GM18909 (cell line): ENCODE data around the gene CCDC85A.
"Not testable (repeated sequence)": the region's sequence is repeated elsewhere in the genome, so short reads cannot be mapped to it uniquely, and the experiment has no call there.

Experiments
- ATAC-seq: cut with Tn5 transposase; IDR thresholded peaks from one replicate; pipeline ENCODE4 v1.9.1; 2021; ENCODE audit warnings: mild to moderate bottlenecking; ENCODE audit not compliant: unreplicated experiment, poor library complexity

Gene CCDC85A

DNA sequence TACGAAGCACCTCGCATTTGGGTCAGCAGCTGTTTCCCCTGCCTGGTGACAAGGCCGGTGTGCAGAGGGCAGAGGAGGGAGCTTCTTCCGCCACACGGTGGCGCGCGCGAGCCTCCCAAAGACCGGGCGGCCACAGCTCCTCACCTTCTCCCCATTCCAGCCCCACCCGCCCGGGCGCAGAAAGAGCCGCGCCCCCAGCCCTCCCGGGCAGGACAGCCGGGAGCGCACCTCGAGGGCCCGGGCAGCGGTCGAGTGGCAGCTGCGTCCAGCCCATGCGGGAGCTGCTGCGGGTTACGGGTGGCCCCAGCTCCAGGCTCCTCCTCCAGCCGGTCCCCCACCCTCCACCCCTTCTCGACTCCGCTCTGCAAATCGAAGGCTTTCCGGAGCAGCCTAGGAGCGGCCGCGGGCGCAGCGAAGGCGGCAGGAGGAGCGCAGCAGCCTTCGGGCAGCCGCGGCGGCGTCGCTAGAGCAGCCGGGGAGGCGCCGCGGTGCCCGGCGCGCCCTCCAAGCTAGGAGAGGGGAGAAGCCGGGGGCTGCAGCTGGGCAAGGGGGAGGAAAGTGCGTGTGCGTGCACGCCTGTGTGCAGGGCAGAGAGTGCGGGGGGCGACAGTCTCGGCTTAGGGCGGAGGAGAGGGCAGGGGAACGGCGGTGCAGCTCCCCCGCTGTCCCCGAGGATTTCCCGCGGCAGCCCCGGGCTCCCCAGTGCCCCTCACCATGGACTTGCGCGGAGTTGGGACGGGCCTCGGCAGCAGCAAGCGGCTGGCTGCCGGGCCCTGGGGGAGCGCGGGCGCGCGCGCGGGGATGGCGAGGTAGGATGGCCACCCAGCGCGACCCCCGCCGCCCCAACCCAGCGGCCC, at the start of gene CCDC85A:
TSS of gene CCDC85A (plus strand) at position 348 of the 857 bp plus-strand sequence. CDS start 635 bp downstream, outside the sequence.
- ATAC-seq = peak; percentile 96

DNA sequence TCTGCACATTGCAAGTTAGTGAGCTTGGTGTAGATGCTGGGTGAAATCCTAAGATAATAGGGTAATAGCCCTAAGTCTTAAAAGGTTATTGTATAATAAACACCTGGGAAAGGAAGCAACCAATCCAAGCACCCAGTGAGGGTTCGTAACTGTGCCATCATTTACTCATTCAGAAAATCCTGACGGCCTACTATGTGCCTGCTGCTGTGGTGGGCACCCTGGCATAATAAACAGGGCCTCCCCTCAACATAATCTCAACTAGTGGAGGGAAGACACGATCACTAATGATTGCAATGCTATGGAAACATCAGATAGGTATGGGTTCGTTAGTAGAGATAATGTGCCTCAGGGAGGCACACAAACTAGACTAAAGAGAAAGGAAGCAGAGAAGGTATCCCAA, 48.9 kb upstream of the CCDC85A start:
- ATAC-seq = no peak

DNA sequence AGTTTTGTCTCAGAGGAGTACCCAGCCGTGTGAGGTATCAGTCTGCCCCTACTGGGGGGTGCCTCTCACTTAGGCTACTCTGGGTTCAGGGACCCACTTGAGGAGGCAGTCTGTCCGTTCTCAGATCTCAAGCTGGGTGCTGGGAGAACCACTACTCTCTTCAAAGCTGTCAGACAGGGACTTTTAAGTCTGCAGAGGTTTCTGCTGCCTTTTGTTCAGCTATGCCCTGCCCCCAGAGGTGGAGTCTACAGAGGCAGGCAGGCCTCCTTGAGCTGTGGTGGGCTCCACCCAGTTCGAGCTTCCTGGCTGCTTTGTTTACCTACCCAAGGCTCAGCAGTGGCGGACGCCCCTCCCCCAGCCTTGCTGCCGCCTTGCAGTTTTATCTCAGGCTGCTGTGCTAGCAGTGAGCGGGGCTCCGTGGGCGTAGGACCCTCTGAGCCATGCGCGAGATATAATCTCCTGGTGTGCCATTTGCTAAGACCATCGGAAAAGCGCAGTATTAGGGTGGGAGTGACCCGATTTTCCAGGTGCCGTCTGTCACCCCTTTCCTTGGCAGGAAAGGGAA, 41.2 kb upstream of the CCDC85A start:
- ATAC-seq = not testable (repeated sequence)

DNA sequence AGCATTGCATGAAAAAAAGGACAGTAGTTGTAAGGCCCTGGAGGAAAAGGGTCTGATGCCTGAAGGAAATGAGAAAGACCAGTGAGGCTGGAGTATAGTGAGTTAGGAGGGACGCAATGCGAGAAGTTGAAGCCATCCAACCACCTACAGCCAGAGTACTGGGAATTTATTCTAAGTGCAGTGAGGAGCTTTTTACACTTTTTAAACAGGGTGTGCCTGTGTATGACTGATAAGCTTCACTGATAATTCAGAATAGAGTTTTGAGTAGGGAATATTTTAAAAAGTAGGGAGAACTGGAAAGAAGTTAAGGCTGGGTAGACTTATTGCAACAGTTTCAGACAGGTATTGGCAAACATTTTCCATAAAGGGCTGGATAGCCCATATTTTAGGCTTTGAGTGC, 35.9 kb upstream of the CCDC85A start:
- no peak for ATAC-seq

DNA sequence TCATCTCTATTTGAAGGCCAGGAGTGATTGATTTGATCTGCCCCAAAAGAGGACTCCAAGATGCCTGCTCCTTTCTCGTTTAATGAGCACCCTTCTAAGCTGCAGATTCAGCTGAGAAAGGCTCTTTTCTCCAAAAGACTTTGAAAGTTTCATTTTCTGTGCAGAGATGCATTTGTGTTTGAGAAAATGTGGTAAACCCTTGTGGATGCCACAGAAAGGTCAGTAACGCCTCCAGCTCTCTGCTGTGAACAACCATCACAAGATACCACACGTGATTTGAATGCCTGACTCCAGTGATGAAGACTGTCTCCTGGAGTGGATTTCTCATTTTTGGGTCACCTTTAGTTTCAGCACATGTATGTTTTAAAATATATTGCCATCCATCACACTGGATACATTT, 35.0 kb upstream of the CCDC85A start:
- ATAC-seq = no peak

DNA sequence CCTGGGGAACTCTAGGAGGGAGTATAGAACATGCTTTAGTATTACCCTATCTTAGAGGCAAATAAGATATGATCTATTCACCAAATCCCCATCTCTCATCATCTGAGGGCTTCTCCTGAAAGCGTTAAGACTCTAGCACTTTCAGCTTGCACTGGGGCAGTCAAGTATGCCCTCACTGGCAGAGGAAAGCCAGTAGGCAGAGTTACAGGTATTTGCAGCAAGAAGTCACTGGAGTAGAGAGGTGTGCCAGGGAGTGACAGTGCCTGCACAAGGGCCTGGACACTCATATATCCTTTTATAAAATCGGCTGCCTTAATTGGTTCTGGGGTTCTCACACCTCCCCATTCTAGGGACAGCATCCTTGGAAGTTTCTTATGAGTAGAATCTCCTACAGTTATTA, 31.9 kb upstream of the CCDC85A start:
- ATAC-seq = no peak

DNA sequence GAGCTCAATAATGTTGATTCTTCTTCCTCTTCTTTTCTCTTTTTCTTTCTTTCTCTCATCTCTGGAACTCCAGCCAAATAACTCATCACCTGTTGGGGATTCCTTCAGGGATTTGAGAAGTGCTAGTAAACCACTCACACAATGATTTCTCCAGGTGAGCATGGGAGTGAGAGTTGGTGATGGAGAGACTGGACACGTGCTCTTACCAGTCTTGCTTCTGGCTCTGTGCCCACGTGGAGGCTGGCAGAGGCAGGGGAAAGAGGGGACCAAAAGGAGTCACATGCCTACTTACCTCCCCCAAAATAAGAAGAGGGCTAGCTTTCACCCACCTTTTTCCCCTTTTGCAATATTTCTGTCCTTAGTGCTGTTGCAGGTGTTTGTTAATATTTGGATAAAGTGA, 28.6 kb upstream of the CCDC85A start:
- no peak for ATAC-seq

DNA sequence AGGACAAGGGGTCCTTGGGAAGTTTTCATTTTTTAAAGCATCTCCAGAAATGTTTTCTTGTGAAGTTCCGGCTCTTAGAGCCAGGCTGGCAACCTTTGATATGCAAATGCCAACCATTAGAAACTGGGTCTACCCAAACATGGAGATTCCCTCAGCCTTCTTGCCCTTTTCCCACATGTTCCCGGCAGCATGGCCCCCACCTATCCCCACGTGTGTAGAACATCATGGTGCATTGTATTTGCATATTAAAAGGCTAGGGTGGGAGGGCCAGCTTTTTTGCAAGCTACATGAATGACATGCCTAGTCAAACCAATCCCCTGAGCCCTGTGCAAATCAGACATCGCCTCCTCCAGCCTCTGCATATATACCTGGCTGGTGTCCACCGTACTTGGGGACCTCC, 23.9 kb upstream of the CCDC85A start:
- not testable (repeated sequence) for ATAC-seq

DNA sequence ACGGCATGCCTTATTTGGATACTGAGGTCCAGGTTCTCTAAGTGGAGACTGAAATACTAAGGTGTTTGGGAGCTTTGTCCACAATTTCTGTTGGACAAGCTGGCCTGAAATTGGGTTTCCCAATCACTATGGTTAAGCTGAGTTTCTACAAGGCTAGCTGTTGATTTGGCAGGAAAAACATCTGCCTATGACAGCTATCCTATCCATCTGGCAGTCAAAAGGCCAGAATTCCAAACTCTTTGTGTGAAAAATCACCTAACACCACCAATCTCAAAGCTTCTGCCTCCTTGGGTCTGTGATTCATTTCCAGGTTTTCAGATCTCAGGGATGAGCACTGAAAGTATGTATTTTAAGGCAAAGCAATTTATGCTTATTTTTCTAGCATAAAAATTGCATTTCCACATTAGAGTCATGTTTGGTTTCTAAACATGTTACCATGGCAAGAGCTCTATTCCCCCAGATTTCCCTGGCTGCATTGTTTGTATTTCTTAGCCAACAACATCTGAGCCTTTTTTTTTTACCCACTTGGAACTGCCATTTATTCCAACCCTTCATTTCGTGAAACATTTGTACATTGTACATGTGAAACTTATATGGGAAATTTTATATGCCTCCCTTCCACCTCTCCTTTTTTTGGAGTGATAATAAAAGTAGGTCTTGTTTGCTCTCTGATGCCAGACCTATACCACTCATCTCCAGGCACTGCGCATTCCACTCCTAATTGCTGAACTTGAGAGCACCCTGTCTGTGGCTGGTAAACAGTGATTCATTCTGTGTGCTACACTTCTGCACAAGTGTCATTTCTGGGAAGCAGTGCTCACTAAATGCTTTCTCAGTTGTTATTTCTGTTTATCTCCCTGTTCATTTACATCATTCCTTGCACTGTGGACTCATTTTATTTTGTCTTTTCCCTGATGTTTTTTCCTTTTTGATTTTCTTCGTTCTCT, 15.9 kb upstream of the CCDC85A start:
- ATAC-seq = no peak

DNA sequence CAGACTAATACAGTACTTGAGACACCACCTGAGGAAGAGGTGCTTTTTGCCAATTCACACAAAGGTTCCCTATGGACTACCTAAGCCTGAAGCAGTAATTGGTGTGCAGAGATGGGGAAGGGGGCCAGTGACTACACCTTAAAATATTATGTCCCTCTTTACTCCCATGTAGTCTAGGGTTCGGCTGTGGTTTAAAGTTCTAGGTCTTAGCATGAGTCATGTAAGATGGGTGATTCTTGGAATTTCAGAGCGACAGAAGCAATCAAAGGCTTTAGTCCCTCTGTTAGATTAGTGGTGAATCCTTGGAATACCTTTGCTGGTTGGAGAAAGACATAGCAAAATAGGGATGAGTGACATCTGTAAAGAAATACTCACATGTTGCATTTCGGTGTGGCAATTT, 14.3 kb upstream of the CCDC85A start:
- ATAC-seq = no peak

DNA sequence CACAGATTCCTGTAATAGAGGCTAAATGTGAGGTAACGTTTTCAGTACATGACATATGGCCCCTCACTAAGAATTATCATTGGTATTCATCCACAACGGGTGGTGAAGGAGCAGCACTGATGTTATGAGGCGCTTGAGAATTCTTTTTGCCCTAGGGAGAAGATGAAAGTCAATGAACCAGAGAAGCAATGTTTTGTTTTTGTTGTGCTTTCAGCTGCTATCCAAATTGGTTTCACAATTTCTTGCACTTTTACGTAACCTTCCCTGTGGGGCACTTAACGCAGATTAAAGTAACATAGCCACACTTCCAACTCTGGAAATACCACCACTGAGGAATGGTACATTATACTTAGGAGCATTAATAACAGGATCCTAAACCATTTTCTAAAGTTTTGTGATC, 13.3 kb upstream of the CCDC85A start:
- ATAC-seq = no peak

DNA sequence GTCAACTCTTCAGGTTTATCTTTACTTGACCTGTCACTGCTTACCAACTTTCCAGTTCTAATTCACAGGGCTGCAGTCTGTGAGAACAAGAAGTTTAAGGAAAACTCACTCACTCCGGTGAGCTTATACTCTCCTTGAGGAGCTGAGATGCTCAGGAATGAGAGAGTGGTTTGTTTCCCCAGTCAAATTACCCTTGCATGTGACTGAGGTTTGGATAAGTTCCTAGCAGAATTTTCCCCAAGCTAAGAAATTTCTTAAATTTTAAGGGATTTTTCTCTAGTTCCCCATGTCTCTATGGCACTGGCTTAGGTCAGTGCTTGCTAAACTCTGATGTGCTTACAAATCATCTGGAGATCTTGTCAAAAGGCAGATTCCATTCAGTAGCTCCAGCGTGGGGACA, 12.8 kb upstream of the CCDC85A start:
- no peak for ATAC-seq

DNA sequence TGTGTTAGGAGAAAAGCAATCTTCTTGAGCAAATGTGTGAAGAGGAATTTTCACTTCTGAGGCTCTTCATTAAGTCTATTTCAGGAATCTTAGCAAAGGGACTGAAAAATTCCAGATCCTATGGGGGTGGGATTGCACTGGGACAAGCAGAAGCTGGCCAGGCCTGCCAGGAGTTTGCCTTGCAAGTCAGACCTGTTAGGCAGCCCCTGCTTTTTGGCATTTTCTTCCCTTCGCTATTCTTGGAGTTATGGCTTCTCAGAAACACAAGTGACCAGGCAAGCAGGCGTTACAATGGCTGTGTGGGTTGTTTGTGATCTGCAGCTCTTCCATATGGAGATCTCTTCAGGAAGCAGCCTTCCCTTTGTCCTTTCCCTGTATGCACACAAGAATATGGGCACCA, 8.0 kb upstream of the CCDC85A start:
- no peak for ATAC-seq

DNA sequence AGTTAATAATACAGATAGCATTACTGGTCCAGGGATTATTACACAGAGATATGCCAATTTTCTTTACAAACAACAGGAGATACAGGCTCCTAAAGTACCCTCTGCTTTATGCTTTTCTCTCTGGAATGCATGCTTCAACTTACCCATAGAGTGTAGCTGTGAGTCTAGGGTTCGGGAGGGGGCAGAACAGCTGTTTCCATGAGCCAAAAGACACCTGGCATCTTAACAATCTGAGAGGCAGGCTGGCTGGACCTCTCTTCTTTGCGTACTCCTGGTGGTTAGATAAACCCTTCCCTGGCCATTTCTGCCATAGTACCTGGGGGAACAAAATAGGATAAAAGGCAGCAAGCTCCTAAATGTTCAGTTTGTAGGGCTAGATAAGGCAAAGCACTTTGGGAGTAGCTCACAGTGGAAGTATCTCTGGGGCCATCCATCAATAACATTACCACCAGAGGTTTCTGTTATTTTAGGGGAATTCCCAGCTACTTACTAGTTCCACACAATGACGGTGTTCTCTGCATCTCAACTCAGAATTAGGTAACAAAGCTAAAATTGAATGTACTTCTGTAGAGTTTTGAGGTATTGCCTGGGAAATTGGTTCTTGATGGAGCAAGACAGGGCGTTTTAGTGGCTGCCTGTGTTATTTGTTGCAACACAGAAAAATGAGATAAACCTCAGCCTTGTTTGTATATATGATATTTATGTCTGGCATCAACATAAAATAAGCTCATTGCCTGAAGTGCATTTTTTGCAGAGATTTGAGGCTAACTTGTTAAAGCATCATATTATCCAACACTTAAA, 6.2 kb upstream of the CCDC85A start:
- peak; percentile 71 for ATAC-seq

DNA sequence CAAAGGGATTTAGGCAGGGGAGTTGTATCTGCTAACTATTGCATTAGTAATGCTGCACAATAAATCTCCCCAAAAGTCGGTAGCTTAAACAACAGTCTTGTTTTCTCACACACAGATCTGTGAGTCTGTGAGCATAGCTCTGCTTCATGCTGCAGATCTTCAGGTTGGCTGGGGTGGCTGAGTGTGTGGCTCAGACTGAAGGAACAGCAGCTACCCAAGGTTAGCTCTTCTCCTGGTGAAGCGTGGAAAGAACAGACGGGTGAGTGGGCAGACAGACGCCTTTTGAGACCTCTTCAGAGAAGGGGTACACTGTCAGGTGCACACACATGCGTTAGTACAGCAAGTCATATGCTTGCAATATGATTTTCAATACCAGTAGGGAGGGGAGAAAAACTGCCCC, 3.9 kb upstream of the CCDC85A start:
- ATAC-seq = no peak

DNA sequence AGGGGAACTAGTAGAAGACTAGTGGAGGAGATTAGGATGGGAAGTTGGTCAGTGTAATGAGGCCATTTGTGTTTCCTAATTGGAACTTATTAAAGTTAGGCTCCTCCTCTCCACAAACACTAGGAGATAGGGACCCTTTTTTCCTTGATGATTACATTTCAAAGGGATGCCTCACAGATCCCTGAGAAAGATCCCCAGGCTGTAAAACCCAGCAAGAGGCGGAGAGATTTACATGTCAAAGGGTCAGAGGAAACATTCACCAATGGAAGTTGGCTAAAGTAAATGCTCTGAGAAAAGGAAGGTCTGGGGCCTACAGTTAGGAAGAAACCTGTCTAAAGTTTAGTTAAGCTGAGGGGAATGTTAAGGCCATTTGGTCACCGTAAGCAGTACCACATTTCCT, 1.4 kb upstream of the CCDC85A start:
- no peak for ATAC-seq

DNA sequence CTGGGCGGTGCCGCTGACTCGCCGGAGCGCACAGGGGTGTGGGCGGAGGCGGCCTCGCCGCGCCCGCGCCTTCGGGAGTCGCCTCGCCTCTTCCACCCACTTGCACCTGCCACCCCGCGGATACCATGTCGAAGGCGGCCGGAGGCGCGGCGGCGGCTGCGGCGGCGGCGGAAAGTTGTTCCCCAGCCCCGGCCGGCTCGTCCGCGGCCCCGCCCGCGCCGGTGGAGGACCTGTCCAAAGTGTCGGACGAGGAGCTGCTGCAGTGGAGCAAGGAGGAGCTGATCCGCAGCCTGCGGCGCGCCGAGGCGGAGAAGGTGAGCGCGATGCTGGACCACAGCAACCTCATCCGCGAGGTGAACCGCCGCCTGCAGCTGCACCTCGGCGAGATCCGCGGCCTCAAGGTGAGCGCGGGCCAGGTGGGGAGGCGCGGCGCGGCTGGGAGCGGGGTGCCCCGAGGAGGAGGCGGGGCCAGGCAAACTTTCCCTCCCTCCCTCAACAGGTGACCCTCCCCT, 766 bp downstream of the CCDC85A start:
- ATAC-seq = peak; percentile 20

DNA sequence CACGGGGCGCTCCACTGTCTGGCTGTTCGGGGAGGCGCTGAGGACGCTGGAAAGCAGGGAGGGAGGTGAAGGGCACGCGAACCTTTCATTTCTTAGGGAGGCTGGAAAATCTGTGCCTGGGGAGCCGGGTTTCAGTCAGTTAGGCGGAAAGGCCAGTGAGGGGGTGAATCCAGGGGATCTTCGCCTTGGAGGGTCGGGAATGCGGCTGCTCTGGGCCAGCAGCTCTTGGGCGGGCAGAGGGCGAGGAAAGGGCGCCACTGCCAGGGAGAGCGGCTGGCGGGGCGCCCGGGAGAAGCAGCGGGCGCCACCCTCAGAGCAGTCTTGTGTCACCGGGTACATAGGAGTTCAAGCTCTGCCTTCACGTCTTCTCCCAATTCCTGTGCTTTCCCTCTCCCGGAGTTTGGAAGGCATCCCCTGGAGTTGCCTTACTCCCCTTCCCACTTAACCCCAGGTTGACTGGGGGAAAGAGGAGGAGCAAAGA, 1.4 kb downstream of the CCDC85A start:
- no peak for ATAC-seq

DNA sequence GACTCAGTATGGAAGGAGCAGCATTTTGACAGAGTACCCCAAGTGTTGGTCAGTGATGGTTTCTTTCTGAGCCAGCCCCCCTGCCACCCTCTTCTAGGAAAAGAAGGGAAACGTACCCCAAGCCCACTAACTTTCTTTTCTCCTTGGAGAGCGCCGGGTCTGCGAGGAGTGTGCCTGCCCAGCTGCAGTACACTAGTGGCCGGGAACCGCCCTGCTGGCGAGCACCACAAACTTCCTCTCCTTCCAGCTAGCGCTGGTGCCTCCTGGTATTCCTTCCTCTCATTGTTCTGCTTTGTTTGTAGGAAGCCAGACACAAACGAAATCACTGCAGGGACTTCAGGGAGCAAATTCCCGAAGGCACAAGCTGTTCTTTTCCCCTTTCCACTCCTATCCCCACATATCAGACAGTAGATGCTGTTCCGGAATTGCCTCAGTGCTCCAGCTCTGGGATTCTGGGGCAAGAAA, 1.8 kb downstream of the CCDC85A start:
- no peak for ATAC-seq

DNA sequence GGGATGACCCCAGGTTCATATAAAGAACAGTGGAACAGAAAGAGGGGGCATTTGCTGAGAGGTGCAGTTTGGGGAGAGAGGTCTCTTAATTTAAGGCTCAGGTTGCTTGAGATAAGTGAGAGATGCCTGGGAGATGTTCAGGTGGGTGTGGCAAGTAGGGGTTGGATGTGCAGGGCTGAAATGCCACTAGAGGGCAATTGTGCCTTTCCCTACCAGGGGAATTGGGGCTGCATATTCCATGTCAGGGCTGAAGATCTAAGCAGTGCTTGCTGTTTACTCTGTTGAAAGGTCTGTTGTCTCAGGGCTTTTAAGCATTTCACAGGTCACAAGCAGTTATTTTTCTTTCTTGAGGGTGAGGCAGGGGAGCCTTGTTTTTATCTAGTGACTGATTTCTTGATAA, 7.8 kb downstream of the CCDC85A start:
- no peak for ATAC-seq
